ENCODE measurements around the gene BTD.

BTD gene

GRCh38 chr3:15665510-15666150, 64.1 kb downstream of the BTD start:
- DNase-seq (ENCODE audit: low read depth), result no peak

- no peak for DNase-seq (ENCODE audit: low read depth)
Measured at GRCh38 chr3:15666277-15666676, 64.7 kb downstream of the BTD start.

- DNase-seq (ENCODE audit: low read depth), result no peak
Measured at GRCh38 chr3:15667484-15667883, 65.9 kb downstream of the BTD start.

GRCh38 chr3:15673536-15673935, 72.0 kb downstream of the BTD start:
- no peak for DNase-seq (ENCODE audit: low read depth)

GRCh38 chr3:15676259-15676658, 74.7 kb downstream of the BTD start:
- DNase-seq (ENCODE audit: low read depth), result no peak

GRCh38 chr3:15679306-15679705, 77.8 kb downstream of the BTD start:
- no peak for DNase-seq (ENCODE audit: low read depth)

GRCh38 chr3:15681668-15682067, 80.1 kb downstream of the BTD start:
- DNase-seq (ENCODE audit: low read depth), result no peak

- DNase-seq (ENCODE audit: low read depth), result no peak
Measured at GRCh38 chr3:15682561-15683185, 81.1 kb downstream of the BTD start.

GRCh38 chr3:15683253-15683652, 81.7 kb downstream of the BTD start:
- DNase-seq (ENCODE audit: low read depth), result no peak

- DNase-seq (ENCODE audit: low read depth), result no peak
Measured at GRCh38 chr3:15685927-15686326, 84.4 kb downstream of the BTD start.

GRCh38 chr3:15690230-15690629, 88.7 kb downstream of the BTD start:
- no peak for DNase-seq (ENCODE audit: low read depth)

GRCh38 chr3:15690748-15691147, 89.2 kb downstream of the BTD start:
- no peak for DNase-seq (ENCODE audit: low read depth)

GRCh38 chr3:15693355-15693754, 91.8 kb downstream of the BTD start:
- DNase-seq (ENCODE audit: low read depth), result no peak

- no peak for DNase-seq (ENCODE audit: low read depth)
Measured at GRCh38 chr3:15694628-15695027, 93.1 kb downstream of the BTD start.

Measured in GM04504 (cell line).